ENCODE results near the gene GPA33. TPM values are rescaled to one million over a fixed set of nuclear protein-coding genes. Genes with fewer than 3 reads are reported as not detected.

GPA33 gene
- total RNA-seq, 1 donor from 2014 or later = not detected

DNA sequence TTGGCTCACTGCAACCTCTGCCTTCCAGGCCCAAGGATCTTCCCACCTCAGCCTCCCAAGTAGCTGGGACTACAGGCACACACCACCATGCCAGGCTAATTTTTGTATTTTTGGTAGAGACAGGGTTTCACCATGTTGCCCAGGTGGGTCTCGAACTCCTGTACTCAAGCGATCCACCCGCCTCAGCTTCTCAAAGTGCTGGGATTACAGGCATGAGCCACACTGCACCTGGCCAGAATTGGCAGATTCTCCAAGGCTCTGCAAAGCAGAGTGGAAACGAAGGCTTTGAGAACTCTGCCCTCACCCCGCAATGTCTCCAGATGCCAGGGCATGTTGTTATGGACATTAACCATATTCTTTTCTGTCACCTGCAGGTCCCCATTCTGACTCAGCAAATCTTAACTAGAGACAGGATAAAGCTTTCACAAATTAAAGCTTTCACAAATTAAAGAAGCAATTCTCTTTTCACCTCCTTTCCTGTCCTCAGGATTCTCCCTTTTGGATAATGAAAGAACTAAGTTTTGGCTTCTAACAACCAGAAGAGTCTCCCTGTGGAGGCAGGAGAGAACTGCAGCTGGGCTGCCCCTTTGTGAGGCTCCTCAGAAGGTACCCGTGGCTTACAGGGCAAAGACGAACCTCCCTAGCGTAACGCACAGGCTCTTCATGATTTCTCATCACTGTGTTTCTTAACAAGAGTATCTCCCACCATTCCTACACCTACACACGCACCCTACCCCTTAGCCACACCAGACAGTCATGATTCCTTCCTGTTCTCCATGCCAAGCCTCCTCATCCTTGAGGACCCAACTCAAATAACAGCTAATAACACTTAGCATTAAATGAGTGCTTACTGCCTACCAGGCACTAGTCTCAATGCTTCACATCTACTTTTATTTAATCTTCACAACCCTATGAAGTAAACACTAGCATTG lies 29.8 kb downstream of the GPA33 start:
- H3K4me3 Mint-ChIP-seq (ENCODE audit: unreplicated experiment) = no peak overlapping the region
- peaks cover 1% of the 10 kb centered on the region for H3K9me3 Mint-ChIP-seq (ENCODE audit: unreplicated experiment)
- H3K36me3 Mint-ChIP-seq (ENCODE audit: unreplicated experiment) = no peaks in the 10 kb centered on the region
- no peak overlapping the region for H3K27ac Mint-ChIP-seq (ENCODE audit: unreplicated experiment)
- no peak for DNase-seq
- H3K4me1 Mint-ChIP-seq (ENCODE audit: low read depth, unreplicated experiment) = no peaks in the 10 kb centered on the region
- no peak for TF ChIP-seq CTCF (IDR thresholded peaks at IDR 0.05; ENCODE audit: partially characterized antibody, unreplicated experiment)
- H3K27me3 Mint-ChIP-seq (ENCODE audit: unreplicated experiment) = peaks cover 5% of the 10 kb centered on the region

GRCh38 chr1:167059809-167060107 lies 30.4 kb downstream of the GPA33 start:
- no peaks in the 10 kb centered on the region for H3K4me1 Mint-ChIP-seq (ENCODE audit: low read depth, unreplicated experiment)
- H3K27ac Mint-ChIP-seq (ENCODE audit: unreplicated experiment) = no peak overlapping the region
- H3K36me3 Mint-ChIP-seq (ENCODE audit: unreplicated experiment) = no peaks in the 10 kb centered on the region
- peaks cover 1% of the 10 kb centered on the region for H3K9me3 Mint-ChIP-seq (ENCODE audit: unreplicated experiment)
- no peak overlapping the region for H3K4me3 Mint-ChIP-seq (ENCODE audit: unreplicated experiment)
- no peak for TF ChIP-seq CTCF (IDR thresholded peaks at IDR 0.05; ENCODE audit: partially characterized antibody, unreplicated experiment)
- no peak for DNase-seq
- H3K27me3 Mint-ChIP-seq (ENCODE audit: unreplicated experiment) = peaks cover 5% of the 10 kb centered on the region

DNA sequence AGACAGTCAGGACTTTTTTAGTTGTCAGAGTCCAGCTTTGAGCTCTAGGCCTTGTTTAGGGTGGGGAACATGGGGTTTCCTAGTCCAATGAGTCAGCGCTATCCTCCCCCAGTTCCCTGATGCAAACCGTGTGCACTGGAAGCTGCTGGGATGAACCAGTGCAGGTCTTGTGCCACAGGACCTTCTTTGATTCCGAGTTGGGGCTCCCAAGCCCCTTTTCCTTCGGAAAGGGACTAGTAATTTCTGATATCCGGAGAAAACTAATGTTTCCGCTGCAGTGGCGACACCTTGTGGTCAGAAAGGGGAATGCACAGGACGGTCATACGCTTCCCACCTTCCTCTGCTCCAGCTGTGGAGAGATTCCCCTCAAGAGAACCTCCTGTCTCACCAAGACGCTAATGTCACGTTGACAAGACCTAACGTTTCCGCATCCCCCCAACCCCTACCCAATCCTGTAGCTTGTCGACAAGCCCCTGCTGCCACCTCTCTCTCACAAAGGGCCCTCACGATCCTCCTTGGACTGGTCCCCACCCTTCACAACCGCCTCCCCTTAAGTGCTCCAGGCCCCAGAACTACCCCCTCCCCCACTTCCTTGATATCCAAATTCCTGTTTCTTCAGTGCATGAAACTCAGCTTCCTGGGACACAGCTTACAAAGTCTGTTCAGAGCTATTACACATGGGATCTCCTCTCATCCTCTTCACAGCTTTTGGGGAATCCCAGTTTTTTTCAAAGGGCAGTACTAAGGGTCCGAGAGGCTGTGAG lies 30.9 kb downstream of the GPA33 start:
- TF ChIP-seq CTCF (IDR thresholded peaks at IDR 0.05; ENCODE audit: partially characterized antibody, unreplicated experiment) = peak; percentile 96
- peak; percentile 85 for DNase-seq
- H3K27ac Mint-ChIP-seq (ENCODE audit: unreplicated experiment) = no peak overlapping the region
- H3K4me3 Mint-ChIP-seq (ENCODE audit: unreplicated experiment) = no peak overlapping the region
- H3K36me3 Mint-ChIP-seq (ENCODE audit: unreplicated experiment) = no peaks in the 10 kb centered on the region
- peaks cover 1% of the 10 kb centered on the region for H3K9me3 Mint-ChIP-seq (ENCODE audit: unreplicated experiment)
- peaks cover 5% of the 10 kb centered on the region for H3K27me3 Mint-ChIP-seq (ENCODE audit: unreplicated experiment)
- no peaks in the 10 kb centered on the region for H3K4me1 Mint-ChIP-seq (ENCODE audit: low read depth, unreplicated experiment)

DNA sequence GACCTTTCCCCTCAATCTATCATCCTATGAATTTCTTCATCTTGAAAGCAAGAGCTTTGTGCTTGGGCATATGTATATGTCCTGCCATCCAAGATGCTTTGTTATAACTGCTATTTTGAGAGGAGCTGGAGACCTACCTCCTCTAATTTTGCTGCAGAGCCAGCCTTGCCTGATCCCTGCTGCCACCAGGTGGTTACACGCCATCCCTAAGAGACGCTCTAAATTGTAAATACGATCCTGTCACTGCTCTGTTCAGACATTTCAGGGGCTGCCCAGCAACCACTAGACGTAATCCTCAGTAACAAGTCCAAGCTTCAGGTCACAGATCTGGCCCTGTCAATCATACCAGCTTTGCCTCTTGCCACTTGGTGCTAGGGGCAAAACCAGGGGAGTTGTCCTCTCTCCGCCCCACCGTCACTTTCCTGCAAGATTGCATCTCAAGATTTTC lies 32.9 kb downstream of the GPA33 start:
- H3K9me3 Mint-ChIP-seq (ENCODE audit: unreplicated experiment) = peaks cover 4% of the 10 kb centered on the region
- DNase-seq = peak; percentile 49
- H3K4me1 Mint-ChIP-seq (ENCODE audit: low read depth, unreplicated experiment) = no peaks in the 10 kb centered on the region
- H3K36me3 Mint-ChIP-seq (ENCODE audit: unreplicated experiment) = no peaks in the 10 kb centered on the region
- H3K27ac Mint-ChIP-seq (ENCODE audit: unreplicated experiment) = no peak overlapping the region
- no peak for TF ChIP-seq CTCF (IDR thresholded peaks at IDR 0.05; ENCODE audit: partially characterized antibody, unreplicated experiment)
- peaks cover 5% of the 10 kb centered on the region for H3K27me3 Mint-ChIP-seq (ENCODE audit: unreplicated experiment)
- no peak overlapping the region for H3K4me3 Mint-ChIP-seq (ENCODE audit: unreplicated experiment)
